ENCODE data around the gene HIRA. TPM values are rescaled to one million over a fixed set of nuclear protein-coding genes. Genes with fewer than 3 reads are reported as not detected.

HIRA gene
- polyA plus RNA-seq, 1 experiment: 17.1 TPM

- no peak for DNase-seq (ENCODE audit: low read depth, low spot score)
- H3K9me3 ChIP-seq (ENCODE audit: control insufficient read depth, insufficient read depth, low read length): no peaks in the 10 kb centered on the region
- POLR2A ChIA-PET: interaction anchor here (0.6 kb wide), 1 partner anchor 34 kb away, joined by 3 read pairs; no protein-coding TSS in a partner anchor
- H3K4me3 ChIP-seq (ENCODE audit: low read depth, low read length): no peak overlapping the region
- CTCF ChIA-PET: interaction anchor here (1.2 to 1.4 kb wide), 2 partner anchors 97 to 233 kb away, joined by 4 read pairs; no protein-coding TSS in a partner anchor
- TF ChIP-seq CTCF (IDR thresholded peaks at IDR 0.05; ENCODE audit: low read depth, low read length): no peak
- no peak overlapping the region for H3K27ac ChIP-seq (ENCODE audit: low read depth, low read length)
- H3K27me3 ChIP-seq (ENCODE audit: control insufficient read depth, insufficient read depth, low read length): no peaks in the 10 kb centered on the region
Measured at GRCh38 chr22:19396561-19396933, 35.0 kb downstream of the HIRA start.

GRCh38 chr22:19395276-19395675, 36.3 kb downstream of the HIRA start:
- H3K27me3 ChIP-seq (ENCODE audit: control insufficient read depth, insufficient read depth, low read length): no peaks in the 10 kb centered on the region
- ChIA-PET POLR2A (interaction anchor here (2.1 kb wide), 1 partner anchor 37 kb away, joined by 7 read pairs; the partner anchor contains the start of genes HIRA and MRPL40), CTCF (interaction anchor here (1.2 kb wide), 1 partner anchor 96 kb away, joined by 4 read pairs; no protein-coding TSS in a partner anchor)
- no peak for DNase-seq (ENCODE audit: low read depth, low spot score)
- TF ChIP-seq CTCF (IDR thresholded peaks at IDR 0.05; ENCODE audit: low read depth, low read length): no peak
- no peaks in the 10 kb centered on the region for H3K9me3 ChIP-seq (ENCODE audit: control insufficient read depth, insufficient read depth, low read length)
- no peak overlapping the region for H3K27ac ChIP-seq (ENCODE audit: low read depth, low read length)
- no peak overlapping the region for H3K4me3 ChIP-seq (ENCODE audit: low read depth, low read length)

GRCh38 chr22:19394274-19395050, 37.1 kb downstream of the HIRA start:
- TF ChIP-seq CTCF (IDR thresholded peaks at IDR 0.05; ENCODE audit: low read depth, low read length): no peak
- CTCF ChIA-PET: no interaction called here
- no peak overlapping the region for H3K4me3 ChIP-seq (ENCODE audit: low read depth, low read length)

GRCh38 chr22:19393704-19394103, 37.8 kb downstream of the HIRA start:
- no peak overlapping the region for H3K27ac ChIP-seq (ENCODE audit: low read depth, low read length)
- no peaks in the 10 kb centered on the region for H3K27me3 ChIP-seq (ENCODE audit: control insufficient read depth, insufficient read depth, low read length)
- no peaks in the 10 kb centered on the region for H3K9me3 ChIP-seq (ENCODE audit: control insufficient read depth, insufficient read depth, low read length)
- CTCF ChIA-PET: no interaction called here
- no peak overlapping the region for H3K4me3 ChIP-seq (ENCODE audit: low read depth, low read length)
- no peak for TF ChIP-seq CTCF (IDR thresholded peaks at IDR 0.05; ENCODE audit: low read depth, low read length)
- DNase-seq (ENCODE audit: low read depth, low spot score): no peak
- POLR2A ChIA-PET: no interaction called here

More at GRCh38 chr22:19394274-19395050, 37.1 kb downstream of the HIRA start:
- no peak overlapping the region for H3K27ac ChIP-seq (ENCODE audit: low read depth, low read length)
- POLR2A ChIA-PET: interaction anchor here (2.1 kb wide), 1 partner anchor 37 kb away, joined by 7 read pairs; the partner anchor contains the start of genes HIRA and MRPL40
- H3K9me3 ChIP-seq (ENCODE audit: control insufficient read depth, insufficient read depth, low read length): no peaks in the 10 kb centered on the region
- no peaks in the 10 kb centered on the region for H3K27me3 ChIP-seq (ENCODE audit: control insufficient read depth, insufficient read depth, low read length)
- DNase-seq (ENCODE audit: low read depth, low spot score): no peak

- ChIA-PET CTCF (interaction anchor here (1.6 kb wide), 1 partner anchor 242 kb away, joined by 3 read pairs; no protein-coding TSS in a partner anchor), POLR2A (no interaction called here)
- TF ChIP-seq CTCF (IDR thresholded peaks at IDR 0.05; ENCODE audit: low read depth, low read length): no peak
- Histone ChIP-seq H3K4me3 (ENCODE audit: low read depth, low read length) (no peak overlapping the region), H3K9me3 (ENCODE audit: control insufficient read depth, insufficient read depth, low read length) (no peaks in the 10 kb centered on the region), H3K27me3 (ENCODE audit: control insufficient read depth, insufficient read depth, low read length) (no peaks in the 10 kb centered on the region), H3K27ac (ENCODE audit: low read depth, low read length) (no peak overlapping the region)
- DNase-seq (ENCODE audit: low read depth, low spot score): no peak
Measured at GRCh38 chr22:19387575-19387974, 44.0 kb downstream of the HIRA start.
